K562 (cell line): ENCODE data around the gene EIF4G2. TPM values are rescaled to one million over a fixed set of nuclear protein-coding genes. Genes with fewer than 3 reads are reported as not detected.

Experiments
- BCL6 ChIP-seq: fragments of 250-450 bp; sonication (Bioruptor Pico); IDR thresholded peaks from 2 replicates; pipeline ENCODE4 v1.4.0; 2020
- HCFC1 ChIP-seq: IDR thresholded peaks from 2 replicates; pipeline ENCODE4 v1.6.1; 2012; ENCODE audit warnings: low read depth, low read length, improper control_type of control experiment
- MYNN ChIP-seq, 2 experiments: sonication (generic); formaldehyde crosslinking in 1 of 2; IDR thresholded peaks; 2 replicates each; pipeline versions ENCODE4 v1.5.0 to v1.6.1; 2016 to 2020; ENCODE audit warnings: antibody characterized with exemption in 1 of 2, missing genetic modification reagents in 1 of 2
- NEUROD1 ChIP-seq: fragments of 150-350 bp; IDR thresholded peaks from 2 replicates; pipeline ENCODE4 v1.6.1; 2014; ENCODE audit warnings: borderline replicate concordance, low read length, low read depth; ENCODE audit not compliant: partially characterized antibody
- REST ChIP-seq, 2 experiments: fragments of 450-650 bp; formaldehyde crosslinking in 1 of 2; IDR thresholded peaks; 2 replicates each; pipeline versions ENCODE4 v1.4.0 to v1.6.1; 2014 to 2020; ENCODE audit warnings: mild to moderate bottlenecking in 2 of 2, borderline replicate concordance in 1 of 2, low read depth in 1 of 2
- ZNF140 ChIP-seq: fragments of 250-450 bp; sonication (Bioruptor Pico); IDR thresholded peaks from 2 replicates; pipeline ENCODE4 v1.8.0; 2021; ENCODE audit warnings: moderate library complexity, mild to moderate bottlenecking, inconsistent platforms
- ZNF384 ChIP-seq: IDR thresholded peaks from 2 replicates; pipeline ENCODE4 v1.6.1; 2012; ENCODE audit warnings: low read depth, low read length, improper control_type of control experiment
- polyA plus RNA-seq, 8 experiments: library from polyadenylated mRNA; depleted of rRNA in 4 of 8; stranded (reverse) in 5 of 8; unstranded in 3 of 8; fragments of >200 nt; fragmentation: Nextera tagmentation in 2 of 8; fragmentation: Illumina TruSeq in 1 of 8; extraction: Ambion mirVana in 2 of 8; extraction: Trizol in 1 of 8; gene quantifications; 2 replicates each; pipeline versions ENCODE4 v1.2.1 to v1.2.3, GENCODE V29; 2011 to 2014; ENCODE audit warnings: inconsistent platforms in 1 of 8, missing spikeins in 1 of 8
- total RNA-seq, 7 experiments: library from RNA; depleted of rRNA in 6 of 7; stranded (reverse); fragments of >200 nt in 6 of 7; fragmentation: Illumina TruSeq in 2 of 7; extraction: Trizol in 2 of 7; gene quantifications; 2 replicates each; pipeline versions ENCODE4 v1.2.1 to v1.2.3, GENCODE V29; 2011 to 2021; ENCODE audit warnings: low replicate concordance in 1 of 7
- TF ChIP-seq, protein P1 (sequence below): sonication (generic); formaldehyde crosslinking; IDR thresholded peaks from 2 replicates; pipeline ENCODE4 v1.8.0; 2022; ENCODE audit warnings: missing genetic modification reagents, mild to moderate bottlenecking, moderate library complexity, borderline replicate concordance
- TF ChIP-seq, protein P2 (sequence below), 2 experiments: fragments of 450-650 bp in 1 of 2; sonication (generic) in 1 of 2; formaldehyde crosslinking; conservative IDR thresholded peaks; 2 replicates each; pipeline versions ENCODE4 v1.4.0 to v1.8.1; 2020 to 2022; ENCODE audit warnings: mild to moderate bottlenecking in 1 of 2, missing genetic modification reagents in 1 of 2

Gene EIF4G2
- total and polyA plus RNA-seq, 9 of the 15 experiments (the other 6 are each of a cell fraction or from before 2014, with no cell fraction given) = 206 to 790 (median 646) TPM

GRCh38 chr11:10792385-10793068, 16.2 kb downstream of the EIF4G2 start (continued):
- TF ChIP-seq REST (IDR thresholded peaks at IDR 0.05; ENCODE audit: borderline replicate concordance) = peak; percentile 92
- no peak for TF ChIP-seq REST (CRISPR knock-in tag; IDR thresholded peaks at IDR 0.05; ENCODE audit: low read depth)
- TF ChIP-seq, protein P1, sequence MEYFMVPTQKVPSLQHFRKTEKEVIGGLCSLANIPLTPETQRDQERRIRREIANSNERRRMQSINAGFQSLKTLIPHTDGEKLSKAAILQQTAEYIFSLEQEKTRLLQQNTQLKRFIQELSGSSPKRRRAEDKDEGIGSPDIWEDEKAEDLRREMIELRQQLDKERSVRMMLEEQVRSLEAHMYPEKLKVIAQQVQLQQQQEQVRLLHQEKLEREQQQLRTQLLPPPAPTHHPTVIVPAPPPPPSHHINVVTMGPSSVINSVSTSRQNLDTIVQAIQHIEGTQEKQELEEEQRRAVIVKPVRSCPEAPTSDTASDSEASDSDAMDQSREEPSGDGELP (CRISPR knock-in tag) = peak; percentile 73; the same call in 1 of the 2 replicates
- no peak for TF ChIP-seq BCL6 (CRISPR knock-in tag)
- no peak for TF ChIP-seq ZNF140 (CRISPR knock-in tag)
- peak; percentile 76; the same call in 1 of the 2 replicates for TF ChIP-seq MYNN (IDR thresholded peaks at IDR 0.05)
- no peak for TF ChIP-seq MYNN (CRISPR knock-in tag; IDR thresholded peaks at IDR 0.05)
- TF ChIP-seq ZNF384 = peak; percentile 50; the same call in 1 of the 2 replicates
- TF ChIP-seq HCFC1 = no peak
- peak; percentile 27 for TF ChIP-seq NEUROD1
- TF ChIP-seq, protein P2, sequence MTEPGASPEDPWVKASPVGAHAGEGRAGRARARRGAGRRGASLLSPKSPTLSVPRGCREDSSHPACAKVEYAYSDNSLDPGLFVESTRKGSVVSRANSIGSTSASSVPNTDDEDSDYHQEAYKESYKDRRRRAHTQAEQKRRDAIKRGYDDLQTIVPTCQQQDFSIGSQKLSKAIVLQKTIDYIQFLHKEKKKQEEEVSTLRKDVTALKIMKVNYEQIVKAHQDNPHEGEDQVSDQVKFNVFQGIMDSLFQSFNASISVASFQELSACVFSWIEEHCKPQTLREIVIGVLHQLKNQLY (CRISPR knock-in tag; conservative IDR thresholded peaks at IDR 0.05) = no peak
